SK-N-DZ (cell line): ENCODE results near the gene GAR1. TPM values are rescaled to one million over a fixed set of nuclear protein-coding genes. Genes with fewer than 3 reads are reported as not detected.
"Not testable (repeated sequence)": the region's sequence is repeated elsewhere in the genome, so short reads cannot be mapped to it uniquely, and the experiment has no call there.

Experiments
- DNase-seq: peaks from one replicate; pipeline ENCODE4 v3.0.0-alpha.2; 2015; ENCODE audit warnings: low spot score
- polyA plus RNA-seq, 2 experiments: library from polyadenylated mRNA; depleted of rRNA; stranded (reverse); fragments of >200 nt; gene quantifications; 2 replicates each; pipeline ENCODE4 v1.2.3, GENCODE V29; 2014

Gene GAR1
- polyA plus RNA-seq (2014; cell fraction: cytosol; rRNA removed): 8.8 and 16.0 TPM in 2 replicates
- 7.9 and 10.2 TPM in 2 replicates for polyA plus RNA-seq (2014; cell fraction: nucleus; rRNA removed)

DNA sequence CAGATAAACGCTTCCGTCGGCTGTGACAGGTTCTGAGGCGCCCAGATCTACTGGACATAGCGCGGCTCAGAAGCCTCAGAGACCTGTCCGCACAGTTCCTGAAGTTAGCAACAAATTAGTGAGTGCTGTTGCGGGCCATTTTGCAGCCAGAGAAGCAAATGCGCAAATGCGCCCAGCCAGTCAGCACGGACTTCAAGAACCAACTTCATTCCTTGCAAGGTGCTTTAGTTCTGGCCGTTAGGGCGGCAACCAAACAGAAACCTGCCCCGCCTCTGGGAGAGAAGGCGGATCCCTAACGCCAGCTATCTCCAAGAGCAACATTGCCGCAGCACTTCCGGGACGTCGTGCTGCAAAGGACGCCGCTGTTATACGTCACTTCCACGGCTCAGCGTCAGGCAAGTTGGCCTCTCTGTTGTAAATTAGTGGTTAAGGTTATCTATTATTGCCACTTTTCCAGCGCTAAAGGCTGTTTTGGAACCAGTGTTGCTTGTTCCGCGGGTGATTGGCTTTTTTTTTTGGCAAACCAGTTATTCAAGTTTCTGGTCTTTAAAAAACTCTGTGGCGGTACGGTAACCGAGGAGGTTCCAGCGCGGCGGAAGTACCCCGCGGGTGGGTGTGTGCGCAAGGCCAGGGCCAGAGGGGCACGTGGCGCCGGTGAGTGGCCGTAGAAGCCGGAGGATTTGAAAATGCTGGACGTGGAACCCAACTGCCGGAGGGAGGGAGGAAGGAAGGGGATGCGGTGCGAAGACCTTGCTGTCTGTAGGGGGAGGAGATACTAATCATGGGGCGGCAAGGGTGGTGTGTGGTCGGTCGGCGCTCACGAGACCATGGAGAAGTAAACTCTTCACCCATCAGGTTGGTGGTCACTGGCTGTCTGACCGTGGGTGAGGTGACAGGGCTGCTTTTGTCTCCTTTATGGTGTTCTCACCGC is at the start of gene GAR1:
Gene GAR1 (plus strand): TSS at position 612 of the 931 bp plus-strand sequence. CDS start 403 bp downstream, outside the sequence.
- DNase-seq: peak; percentile 91

DNA sequence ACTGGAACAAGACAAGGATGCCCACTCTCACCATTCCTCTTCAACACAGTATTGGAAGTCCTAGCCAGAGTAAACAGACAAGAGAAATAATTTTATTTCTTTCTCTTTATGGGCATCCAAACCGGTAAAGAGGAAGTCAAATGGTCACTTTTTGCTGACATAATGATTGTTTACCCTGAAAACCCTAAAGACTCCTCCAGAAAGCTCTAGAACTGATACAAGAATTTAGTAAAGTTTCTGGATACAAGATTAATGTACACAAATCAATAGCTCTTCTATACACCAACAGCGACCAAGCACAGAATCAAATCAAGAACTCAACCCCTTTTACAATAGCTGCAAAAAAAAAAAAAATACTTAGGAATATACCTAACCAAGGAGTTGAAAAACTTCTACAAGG is 33.5 kb upstream of the GAR1 start:
- DNase-seq: not testable (repeated sequence)

DNA sequence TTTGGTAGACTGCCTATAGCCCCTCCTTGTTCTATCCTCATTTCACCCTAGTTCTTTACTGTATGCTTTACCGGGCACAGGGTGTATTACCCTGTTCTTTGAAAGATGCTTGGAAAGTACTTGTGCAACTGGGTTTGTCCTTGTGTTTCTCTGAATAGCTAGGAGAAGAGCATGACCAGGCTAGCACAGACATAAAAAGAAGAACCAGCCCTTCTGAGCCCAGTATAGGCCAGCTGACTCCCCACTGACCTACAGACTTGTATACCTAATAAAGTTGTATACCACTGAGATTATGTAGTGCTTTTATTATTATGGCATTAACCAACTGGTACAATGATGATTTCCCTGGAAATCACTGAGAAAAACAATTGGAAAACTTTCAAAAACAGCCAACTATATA is 28.7 kb upstream of the GAR1 start:
- no peak for DNase-seq

DNA sequence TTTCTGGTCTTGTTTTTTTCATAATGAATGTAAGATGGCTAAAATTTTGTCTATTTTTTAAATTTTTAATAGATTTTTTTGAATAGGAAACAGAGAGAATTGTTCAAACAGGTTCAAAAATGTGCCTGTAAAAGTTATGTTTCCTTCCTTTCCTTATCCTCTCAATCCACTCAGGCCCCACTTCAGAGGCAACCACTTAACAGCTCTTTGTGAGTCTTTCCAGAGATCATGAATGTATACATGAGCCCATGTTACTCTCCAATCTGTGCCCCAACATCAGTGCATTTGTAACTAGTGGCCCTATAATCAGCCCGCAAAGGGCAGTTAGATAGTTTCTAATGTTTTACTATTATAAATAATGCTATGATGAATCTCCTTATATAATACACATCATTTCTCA is 27.8 kb upstream of the GAR1 start:
- no peak for DNase-seq

DNA sequence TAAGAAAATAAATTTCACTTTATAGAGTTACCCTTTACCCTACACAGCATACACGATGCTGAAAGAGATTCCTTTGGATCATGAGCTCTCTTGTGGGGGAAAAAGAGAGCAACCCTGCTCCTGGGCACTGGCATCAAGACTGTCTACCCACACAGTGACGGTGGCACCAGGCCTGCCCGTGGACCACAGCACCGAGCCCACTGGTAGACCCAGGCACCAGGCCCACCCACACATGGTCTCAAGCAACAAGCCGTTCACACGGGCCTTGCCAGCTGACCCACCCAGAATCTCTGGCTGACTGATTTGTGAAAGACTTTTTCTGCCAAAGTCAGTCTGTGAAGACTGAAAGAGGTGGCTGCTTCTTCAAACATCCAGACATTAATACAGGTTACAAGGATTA is 20.5 kb upstream of the GAR1 start:
- DNase-seq: no peak

DNA sequence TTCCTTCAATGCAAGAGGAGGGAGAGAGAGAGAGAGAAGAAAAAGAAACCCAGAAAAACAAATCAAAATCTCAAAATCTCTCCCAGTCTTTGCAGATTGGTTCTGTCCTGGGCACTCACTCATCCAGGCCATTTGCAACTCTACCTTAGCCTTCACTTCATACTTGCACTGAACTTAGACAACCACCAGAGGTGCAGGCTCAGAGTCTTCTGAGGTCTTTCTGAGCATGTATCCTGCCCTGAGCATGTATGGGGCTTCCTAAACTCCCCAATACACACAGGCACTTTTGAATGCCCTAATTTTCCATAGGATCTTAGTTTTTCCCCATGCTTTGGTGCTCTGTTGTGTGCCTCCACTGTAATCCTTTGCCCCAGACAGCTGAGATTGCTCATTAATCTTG is 16.7 kb upstream of the GAR1 start:
- no peak for DNase-seq

DNA sequence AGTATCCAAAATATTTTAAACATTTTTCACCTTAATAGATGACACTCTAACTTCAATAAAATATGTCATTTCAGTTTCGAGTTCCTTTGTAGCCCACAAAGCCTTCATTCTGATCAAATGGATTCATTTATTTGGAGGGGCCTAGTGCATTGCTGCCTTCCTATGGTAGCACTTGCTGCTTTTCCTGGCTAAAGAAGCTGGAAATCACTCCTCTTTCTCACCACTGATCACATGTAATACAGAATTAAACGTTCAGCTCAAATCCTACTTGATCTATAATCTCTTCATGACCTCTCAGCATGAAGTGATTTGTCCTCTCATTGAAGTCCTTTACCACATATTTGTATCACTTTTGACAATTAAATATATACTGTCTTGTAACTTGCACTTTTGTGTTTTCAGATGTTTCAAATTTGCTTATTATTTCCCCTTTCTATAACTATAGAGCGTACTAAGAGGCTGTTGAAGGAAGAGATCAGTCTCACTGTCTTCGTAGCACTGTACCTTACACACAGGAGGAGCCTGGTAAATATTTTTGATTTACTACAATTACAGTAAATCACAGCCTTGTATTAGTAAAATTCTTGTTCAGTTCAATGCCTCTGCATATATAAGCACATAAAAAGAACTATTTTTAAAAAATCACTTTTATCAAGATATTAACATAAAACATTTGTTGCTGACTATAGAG is 14.3 kb upstream of the GAR1 start:
- no peak for DNase-seq

DNA sequence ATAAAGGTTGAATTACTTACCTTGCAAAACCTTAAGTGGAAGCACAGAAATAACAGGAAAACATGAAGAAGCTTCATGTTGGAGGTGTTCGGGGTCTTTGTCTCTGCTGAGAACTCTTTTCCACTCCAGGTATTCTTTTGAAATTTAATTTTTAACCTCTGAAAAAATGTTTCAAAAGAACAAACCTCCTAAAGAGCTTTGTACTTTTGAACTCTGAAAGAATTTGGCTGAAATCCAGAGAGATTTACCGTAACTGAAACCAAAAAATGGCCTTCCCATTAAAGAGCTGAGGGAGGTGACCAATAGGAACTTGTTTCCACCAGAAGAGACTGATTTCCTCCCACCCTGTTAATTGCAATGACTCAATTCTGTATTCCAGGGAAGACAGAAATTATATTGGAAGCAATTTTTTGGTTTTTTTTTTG is 13.7 kb upstream of the GAR1 start, which contains the start of gene CFI:
Gene CFI (minus strand): TSS at position 105 of the 425 bp plus-strand sequence. CDS start 28 bp downstream, at position 77.
- no peak for DNase-seq

DNA sequence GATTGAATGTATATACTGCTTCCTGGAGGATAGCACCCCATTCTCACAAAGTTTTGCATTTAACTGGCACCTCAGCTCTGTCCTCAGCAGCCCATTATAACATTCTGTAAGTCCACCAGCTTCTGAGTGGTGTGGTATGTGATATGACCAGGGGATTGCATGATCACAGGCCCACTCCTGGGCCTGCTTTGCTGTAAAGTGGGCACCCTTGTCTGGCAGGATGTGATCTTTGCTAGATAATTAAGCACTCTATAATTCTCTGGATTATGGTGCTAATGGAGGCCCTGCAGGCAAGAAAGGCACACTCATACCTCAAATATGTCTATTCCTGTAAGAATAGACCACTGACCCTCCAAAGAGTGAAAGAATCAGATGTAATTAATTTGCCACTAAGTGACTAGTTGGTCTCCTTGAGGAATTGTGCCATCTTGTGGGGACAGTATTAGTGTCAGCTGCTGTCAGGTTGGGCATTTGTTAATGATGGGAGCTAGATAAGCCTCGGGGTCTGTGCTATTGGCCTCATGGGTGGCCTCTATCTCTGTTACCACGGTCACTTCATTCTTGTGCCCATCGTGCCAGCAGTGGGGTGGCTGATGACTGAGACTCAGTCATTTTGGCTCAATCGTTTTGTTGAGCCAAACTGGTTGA is 11.5 kb upstream of the GAR1 start:
- DNase-seq: peak; percentile 28

DNA sequence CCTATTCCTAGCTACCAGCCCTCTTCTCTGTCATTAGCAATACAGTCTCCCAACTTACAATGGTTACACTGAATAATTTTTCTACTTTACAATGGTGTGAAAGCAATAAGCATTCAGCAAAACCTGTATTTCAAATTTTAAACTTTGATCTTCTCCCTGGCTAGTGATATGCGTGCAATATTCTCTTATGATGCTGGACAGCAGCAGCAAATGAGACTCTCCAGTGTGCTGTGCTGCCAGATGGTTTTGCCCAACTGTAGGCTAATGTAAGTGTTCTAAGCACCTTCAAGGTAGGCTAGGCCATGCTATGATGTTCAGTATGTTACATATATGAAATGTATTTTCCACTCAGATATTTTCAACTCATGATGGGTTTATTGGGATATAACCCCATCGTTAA is 5.9 kb upstream of the GAR1 start:
- no peak for DNase-seq

DNA sequence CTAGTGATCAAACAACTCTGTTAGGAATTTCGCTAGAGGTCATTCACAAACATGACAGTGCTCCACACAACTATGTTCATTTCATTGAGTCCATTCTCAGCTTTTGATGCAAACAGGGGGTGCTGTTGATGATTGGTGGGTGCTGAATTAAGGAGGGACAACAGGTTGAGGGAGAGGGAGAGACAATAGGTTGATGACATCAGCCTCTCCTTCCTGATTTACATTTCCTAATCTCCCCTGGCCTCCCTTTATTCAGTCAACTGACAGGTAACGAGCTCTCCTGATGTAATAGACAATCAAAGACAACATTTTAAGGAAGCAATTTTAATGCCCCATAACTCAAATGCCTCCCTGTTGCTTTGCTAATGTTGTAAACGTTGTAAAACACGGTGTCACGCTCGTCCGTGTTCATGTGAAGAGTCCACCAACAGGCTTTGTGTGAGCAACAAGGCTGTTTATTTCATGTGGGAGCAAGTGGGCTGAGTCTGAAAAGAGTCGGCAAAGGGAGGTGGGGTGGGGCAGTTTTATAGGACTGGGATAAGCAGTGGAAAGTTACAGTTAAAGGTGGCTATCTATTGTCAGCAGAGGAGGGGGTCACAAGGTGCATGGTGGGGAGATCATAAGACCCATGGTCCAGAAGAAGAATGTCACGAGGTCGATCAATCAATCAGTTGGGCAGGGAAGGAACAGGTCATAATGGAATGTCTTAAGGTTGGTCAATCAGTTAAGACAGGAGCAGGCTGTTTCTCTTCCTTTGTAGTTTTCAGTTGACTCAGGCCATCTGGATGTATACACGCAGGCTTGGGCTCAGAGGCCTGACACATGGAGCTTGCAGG is 4.8 kb upstream of the GAR1 start:
- DNase-seq: no peak

DNA sequence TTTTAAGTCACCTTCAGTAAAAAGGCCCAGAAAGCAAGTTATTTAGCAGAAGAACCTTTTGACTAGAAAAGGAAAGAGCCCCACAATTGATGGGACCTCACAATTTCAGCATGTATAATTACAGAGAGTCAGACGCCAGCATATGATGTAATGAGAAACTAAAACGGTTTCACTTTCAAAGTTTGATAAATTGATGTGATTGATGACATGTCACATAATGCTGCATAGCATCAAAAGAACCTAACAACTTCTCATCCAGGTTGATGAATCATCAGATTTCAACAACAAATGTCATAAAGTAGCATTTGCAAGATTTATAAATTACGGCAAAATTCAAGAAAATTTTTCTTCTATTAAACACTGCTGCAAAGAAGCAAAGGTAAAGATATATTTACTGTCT is 3.9 kb upstream of the GAR1 start:
- DNase-seq: no peak

DNA sequence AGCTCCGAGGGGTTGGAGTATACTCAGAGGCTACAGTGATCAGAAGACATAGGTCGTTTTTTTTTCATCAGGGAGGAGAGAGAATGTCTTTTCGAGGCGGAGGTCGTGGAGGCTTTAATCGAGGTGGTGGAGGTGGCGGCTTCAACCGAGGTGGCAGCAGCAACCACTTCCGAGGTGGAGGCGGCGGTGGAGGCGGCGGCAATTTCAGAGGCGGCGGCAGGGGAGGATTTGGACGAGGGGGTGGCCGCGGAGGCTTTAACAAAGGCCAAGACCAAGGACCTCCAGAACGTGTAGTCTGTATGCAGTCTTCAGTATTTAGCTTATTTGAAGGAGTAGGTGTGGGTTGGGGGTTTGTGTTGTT is 500 bp downstream of the GAR1 start:
- DNase-seq: no peak

DNA sequence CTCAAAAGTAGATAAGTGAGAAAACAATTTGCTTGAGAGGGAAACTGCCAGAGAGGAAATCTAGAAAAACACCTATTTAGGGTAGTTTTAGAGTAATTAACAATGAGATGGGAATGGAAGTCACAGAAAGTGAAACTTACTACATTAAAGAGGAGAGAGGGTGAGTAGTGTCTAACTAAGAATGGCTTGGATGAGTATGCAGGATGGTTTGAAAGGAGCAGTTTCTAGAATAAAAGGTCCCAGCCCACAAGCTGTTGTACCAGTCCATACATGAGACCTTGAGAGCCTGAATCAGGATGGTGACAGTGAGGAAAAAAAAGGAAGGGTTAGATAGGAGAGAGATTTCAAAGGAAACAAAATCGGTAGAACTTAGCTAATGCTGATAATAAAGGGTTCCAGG is 1.3 kb downstream of the GAR1 start:
- no peak for DNase-seq

DNA sequence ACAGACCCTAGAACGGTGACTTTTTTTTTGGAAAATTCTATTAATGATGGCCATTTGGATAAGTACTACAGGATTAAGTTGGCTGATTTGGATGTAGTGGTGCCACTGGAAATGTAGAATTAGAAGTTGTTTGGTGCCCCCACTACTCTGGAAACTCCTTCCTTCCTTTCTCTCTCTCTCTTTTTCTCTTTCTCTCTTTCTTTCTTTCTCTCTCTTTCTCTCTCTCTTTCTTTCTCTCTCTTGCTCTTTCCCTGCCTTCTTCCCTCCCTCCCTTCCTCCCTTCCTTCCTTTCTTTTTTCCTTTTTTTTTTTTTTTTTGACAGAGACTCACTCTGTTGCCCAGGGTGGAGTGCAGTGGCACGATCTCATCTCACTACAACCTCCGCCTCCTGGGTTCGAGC is 2.7 kb downstream of the GAR1 start:
- DNase-seq: no peak

DNA sequence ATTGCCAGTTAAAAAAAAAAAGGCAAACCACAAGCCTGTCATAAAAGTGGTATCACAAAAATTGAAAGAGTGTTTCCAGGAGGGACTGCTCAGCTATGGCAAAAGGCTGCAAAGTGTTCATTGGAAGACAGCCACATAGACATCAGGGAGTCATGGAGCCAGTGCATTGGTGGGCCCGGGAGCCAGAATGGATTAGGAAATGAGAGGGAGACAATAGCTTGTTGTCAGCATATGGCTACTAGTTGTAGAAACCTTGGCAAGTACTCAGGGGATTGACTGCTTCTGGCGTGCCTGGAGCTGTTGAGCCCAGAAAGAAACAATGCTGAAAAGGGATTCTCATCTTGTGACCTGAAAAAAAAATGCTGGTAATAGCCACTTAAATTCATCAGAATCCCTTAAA is 5.0 kb downstream of the GAR1 start:
- no peak for DNase-seq

DNA sequence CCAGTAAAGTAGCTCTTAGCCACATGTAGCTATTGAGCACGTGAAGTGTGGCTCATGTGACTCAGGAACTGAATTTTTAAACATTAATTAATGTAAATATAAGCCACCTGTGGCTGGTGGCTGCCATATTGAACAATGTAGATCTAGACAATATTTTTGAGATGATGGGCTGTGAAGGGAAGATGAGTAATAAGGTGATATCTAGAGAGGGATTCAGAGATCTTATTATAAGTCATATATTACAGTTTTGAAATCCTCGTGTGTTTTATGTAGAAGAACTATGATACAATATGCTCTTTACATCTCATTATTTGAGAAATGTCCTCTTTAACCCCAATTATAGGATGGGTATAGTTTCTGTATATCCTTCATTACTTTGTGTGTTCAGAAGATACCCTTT is 5.6 kb downstream of the GAR1 start:
- no peak for DNase-seq

DNA sequence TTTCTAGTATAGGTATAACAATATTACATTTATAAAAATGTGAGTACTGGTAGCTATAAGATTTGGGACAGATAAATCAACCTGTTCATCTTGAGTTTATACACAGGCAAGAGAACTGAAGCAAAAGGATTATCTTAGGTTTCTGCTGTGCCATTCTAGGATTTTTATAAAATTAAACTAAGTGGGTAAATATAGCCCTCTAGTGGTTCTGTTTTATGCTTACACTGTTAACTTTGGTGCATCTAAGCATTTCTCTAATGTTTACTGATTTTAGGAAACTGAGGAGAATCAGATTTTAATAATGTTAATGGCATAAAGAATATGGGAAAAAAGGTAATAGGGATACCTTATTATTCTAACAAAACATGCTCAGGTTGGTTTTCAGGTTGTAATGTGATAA is 11.2 kb downstream of the GAR1 start:
- no peak for DNase-seq

DNA sequence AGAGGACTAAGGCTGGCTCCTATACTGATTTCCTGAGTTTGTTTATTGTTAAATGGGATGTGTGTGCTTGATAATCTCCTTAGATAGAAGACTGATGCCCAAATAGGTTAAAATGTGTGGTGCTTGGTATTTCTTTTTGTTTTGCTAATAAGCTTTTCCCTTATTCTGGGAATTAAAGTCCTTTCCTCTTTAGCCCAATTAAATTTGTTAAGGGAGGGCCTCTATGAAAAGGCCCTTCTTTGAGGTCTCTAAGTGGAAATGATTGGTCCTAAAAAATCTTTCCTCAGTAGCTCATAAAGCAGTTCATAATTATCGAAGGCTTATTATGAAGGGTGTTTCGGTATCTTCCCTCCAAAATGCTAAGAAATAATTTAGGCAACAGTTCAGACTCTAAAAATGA is 12.1 kb downstream of the GAR1 start, which contains the start of gene RRH:
Gene RRH (plus strand): TSS at position 301 of the 400 bp plus-strand sequence. CDS start 56 bp downstream, at position 357.
- DNase-seq: no peak

DNA sequence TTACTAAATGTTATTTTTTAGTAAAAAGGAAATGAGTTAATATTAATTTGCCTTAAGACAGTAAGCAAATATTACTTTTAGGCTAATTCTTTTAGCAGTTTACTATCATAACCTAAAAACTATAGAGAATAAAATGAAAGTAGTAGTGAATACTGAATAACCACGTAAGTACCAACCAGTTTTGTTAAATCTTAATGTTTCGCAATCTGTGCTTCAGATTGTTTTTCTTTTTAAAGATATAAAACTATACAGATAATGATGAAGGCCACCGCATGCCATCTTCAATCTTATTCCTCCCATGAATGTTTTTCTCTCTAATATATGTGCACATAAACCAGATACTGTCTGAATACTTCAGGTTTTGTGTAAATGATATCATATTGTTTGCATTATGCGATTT is 18.2 kb downstream of the GAR1 start:
- no peak for DNase-seq

DNA sequence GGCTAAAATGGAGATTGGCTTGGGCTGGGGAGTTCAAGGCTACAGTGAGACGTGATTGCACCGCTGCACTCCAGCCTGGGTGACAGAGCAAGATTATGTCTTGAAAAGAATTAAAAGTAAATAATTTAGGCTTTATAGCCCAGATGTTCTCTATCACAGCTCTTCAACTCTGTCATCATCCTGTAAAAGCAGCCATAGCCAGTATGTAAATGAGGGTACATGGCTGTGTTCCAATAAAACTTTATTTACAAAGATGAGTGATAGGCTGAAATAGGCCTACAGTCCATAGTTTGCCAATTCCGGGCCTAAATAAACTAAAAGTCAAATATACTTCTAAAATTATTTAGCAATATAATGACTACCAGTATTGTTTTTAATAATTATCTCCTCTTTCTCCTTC is 21.4 kb downstream of the GAR1 start:
- DNase-seq: no peak
